GM18861 (cell line): ENCODE data around the gene IFI27.
"Not testable (repeated sequence)": the region's sequence is repeated elsewhere in the genome, so short reads cannot be mapped to it uniquely, and the experiment has no call there.

ENCODE experiments used
- ATAC-seq: cut with Tn5 transposase; IDR thresholded peaks from one replicate; pipeline ENCODE4 v1.9.1; 2021; ENCODE audit not compliant: unreplicated experiment

The IFI27 gene

DNA sequence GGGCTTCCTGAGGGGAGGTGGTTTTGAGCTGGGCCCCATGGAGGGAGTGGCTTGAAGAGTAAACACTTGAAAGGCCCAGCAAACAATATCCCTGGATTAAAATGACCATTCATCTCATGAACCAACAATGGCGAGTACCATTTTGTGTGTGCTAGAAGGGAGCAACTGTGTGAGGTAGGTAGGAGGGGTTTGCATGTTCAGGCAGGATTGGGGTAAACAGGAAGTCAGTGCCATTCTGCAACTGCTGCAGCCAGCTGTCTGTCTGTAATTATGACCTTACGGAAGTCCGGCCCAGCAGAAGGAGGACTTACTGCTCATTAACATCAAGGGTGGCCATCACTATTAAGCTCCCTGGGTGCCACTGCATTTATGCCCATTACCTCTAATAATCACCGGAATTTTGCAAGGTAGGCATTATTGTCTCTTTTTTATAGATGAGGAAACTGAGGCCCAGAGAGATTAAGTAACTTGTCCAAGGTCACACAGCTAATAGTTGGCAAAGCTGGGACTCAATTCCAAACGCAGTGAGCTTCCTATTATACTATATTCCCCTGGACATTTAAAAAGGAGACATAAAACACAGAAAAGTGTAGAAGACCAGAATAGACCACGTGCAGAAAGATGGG is 35.5 kb downstream of the IFI27 start:
- no peak for ATAC-seq

DNA sequence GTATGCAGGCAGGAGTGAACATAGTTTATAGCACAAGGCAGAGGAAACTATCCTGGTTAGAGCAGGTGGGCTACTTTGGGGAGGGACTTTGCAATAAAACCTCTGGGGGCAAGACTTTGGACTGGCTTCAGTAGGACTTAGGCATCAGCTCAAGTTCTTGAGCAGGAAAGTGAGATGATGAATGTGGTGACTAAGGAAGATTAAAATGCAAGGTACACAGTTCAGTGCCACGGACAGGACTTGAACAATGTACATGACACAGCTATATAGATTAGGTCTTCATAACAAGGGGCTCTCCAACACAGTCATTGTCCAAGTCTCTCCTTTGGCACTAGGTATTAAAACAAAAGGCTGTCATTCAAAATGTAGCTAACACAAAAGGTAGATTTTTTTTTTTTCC is 42.1 kb downstream of the IFI27 start:
- ATAC-seq = no peak

DNA sequence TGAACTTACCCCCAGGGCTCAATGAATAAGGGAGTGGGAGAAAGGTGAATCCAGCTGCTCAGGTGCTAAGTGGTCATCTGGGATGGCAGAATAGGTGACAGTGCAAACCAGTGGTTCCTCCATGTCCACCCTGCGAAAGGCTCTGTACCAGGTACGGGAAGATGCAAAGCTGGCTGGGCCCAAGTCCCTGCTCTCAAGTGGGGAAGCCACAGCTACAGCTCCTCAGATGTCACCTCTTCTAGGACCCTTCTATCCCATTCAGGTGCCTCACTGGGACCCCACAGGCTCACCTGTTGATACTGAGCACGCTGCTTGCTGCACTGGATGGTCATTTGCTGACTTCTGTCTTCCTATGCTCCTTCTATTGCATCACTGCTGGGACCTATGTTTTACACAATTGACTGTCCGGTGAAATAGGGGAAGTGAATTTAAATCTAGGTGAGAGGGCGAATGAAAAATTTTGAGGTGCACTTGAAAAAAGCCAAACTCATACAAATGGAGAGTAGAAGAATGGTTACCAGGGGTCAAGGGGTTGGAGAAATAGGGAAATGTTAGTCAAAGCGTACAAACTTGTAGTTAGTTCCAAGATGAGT is 43.3 kb downstream of the IFI27 start:
- ATAC-seq = no peak

DNA sequence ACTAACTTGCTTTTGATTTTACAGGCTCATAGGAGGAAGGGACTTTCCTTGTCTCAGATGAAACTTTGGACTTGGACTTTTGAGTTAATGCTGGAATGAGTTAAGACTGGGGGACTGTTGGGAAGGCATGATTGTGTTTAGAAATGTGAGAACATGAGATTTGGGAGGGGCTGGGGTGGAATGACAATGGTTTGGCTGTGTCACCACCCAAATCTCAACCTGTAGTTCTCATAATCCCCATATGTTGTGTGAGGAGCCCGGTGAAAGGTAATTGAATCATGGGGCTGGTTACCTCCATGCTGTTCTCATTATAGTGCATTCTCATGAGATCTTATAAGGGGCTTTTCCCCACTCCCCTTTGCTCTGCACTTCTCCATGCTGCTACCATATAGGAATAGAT is 45.6 kb downstream of the IFI27 start:
- not testable (repeated sequence) for ATAC-seq

DNA sequence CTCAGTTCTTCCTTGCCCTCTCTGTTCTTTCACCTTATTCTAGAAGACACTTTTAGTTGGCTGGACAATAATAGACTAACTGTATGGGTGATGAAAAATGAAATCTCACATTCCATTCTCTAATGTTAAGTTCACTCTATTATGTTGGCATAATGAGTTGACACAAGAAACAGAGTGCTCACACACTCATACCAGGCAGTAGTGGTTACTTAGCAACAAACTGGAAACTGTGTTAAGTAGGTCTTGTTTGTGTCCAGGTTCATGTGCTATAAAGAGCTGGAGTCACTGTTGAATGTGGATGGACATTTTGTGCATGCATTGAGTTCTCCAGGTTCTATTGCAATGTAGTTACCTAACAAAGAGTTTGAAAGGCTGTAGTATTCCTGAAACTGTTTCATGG is 46.7 kb downstream of the IFI27 start:
- no peak for ATAC-seq

DNA sequence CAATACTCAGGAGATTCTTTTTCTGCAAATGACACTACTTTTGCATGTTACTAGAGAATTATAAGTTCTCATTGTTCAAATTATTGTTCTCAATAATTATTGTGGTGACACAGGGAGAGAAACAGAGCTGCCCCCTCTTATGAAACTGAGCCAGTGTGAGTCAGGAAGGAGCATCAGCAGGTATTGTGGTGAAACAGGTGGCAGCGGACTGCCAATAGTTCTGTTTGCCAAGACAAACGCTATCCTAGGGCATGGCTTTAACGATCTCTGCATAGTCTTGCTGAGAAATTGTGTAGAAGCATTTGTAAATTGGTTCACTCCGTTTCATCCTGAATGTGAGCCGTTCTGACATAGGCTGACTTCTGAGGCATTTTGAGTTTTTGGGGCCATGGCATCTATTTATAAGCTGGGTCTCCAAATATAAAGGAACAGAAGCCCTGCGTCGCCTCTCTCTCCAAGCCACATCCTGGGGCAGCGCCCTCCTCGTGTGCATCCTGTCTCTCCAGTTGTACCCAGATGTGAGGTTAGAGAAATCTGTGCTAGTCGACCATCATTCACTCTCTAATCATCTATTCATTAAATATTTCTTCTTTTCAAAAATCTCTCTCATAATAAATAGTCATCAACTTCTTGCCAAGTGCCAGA is 47.8 kb downstream of the IFI27 start:
- no peak for ATAC-seq

DNA sequence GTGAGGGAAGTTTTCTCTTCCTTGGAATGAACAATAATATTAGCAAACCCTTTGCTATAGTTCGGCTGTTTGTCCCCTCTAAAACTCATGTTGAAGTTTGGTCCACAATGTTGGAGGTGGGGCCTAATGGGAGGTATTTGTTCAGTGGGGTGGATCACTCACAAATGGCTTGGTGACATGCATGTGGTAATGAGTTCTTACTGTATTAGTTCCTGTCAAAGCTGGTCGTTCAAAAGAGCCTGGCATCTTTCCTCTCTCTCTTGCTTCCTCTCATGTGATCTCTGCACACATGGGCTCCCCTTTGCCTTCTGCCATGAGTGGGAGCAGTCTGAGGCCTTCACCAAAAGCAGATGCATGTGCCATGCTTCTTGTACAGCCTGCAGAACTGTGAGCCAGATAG is 50.5 kb downstream of the IFI27 start:
- no peak for ATAC-seq

DNA sequence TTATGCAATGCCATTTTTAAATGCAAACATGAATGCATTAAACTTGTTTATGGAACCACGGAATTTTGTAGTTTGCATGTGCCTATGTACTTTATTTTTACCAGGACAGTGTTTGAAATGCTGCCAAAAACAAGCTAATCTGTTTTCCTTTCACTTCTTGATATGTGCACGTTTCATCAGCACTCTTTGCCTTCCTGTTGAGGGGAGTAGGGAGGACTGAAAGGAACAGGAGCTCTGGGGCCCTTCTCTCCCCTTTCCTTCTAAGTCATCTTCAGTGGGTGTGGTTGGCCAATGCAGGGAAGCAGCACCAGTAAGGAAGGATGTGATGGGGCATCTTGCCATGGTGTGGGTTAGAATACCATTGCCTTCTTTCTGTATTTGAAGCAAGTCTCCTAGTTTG is 51.4 kb downstream of the IFI27 start:
- no peak for ATAC-seq

DNA sequence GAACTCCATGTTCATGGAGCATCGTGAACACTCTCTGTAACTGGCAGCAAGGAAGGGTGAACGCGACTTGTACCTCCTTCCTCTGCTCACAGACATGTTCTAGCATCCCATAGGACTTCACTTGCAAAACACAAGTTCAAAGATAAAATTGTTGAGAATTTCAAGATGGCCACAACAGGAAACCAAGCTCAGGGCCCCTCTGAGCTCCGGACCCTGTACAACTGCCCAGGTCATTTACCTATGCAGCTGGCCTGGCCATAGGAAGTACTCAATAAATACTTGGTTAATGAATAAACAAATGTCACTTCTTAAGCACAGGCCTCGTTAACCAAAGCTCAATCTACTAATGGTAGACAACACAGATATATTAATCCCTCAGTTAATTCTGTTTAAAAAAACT is 51.9 kb downstream of the IFI27 start:
- ATAC-seq = no peak

DNA sequence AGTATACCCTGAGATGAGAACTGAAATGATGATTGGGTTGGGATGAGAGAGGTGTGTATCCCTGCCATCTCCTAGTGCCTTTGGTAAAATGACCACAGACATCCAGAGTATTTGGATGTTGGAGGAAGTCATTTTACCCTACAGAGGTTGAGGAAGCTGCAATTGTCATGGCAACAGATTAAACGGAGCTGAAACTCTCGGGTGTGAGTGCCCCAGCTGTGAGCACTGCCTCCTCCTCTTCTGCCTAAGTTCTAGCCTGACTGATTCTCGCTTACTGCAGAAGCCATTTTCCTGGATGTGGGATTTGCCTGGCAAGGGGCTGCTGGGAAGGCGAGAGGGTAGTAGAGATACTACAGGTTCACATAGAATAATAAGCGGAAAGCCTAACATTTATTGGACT is 53.3 kb downstream of the IFI27 start:
- no peak for ATAC-seq

DNA sequence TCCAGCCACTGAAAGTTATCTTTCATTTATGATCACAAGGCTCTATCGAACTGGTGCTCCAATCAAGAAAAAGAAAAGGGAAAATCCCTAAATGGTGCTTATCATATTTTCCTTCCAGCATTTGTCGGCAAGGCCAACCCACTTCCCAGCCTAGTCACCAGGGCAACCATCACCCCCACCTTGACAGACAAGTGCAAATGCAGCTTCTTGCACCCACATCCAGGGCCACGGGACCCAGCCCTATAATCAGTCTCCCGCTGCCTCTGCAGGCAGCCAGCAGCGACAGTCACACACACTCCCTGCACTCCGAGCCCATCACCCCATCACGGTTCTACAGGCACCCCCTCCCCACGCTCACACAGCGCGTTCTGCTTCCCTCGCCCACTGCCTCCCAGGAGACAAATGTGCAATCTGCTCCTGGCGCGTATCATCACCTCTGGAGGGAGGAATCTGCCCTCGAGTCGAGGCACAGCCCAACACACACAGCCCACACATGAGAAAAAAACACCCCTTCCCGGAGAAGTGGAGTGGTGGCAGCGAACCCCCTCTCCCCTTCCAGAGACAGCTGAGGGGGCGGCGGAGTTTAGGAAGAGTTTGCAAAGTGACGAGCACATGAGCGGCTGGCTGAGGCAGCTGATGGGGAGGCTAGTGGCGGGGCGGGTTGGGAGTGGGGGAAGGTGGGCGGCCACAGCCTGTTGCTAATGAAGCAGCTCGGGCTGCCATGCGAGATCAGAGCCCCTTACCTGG is 54.3 kb downstream of the IFI27 start:
- no peak for ATAC-seq

DNA sequence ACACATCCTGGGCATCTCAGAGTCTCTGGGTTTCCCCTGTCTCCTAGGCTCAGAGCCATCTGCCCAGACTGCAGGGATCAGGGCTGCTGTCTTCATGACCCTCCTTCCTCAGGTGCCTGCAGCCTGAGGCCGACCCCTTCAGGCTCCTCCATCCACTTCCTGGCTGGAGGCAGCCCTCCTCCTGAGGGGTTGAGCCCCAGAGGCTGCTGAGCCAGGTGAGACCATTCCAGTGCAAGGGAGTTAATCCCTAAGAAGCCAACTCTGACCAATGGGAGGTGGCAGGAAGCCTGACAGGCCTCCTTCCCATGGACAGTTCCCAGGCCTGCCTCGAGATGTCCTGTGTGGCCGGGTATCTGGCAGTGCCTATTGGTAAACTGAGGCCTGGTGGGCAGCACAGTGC is 55.2 kb downstream of the IFI27 start:
- no peak for ATAC-seq
